ENCODE measurements around the gene GID8.

Gene GID8

DNA sequence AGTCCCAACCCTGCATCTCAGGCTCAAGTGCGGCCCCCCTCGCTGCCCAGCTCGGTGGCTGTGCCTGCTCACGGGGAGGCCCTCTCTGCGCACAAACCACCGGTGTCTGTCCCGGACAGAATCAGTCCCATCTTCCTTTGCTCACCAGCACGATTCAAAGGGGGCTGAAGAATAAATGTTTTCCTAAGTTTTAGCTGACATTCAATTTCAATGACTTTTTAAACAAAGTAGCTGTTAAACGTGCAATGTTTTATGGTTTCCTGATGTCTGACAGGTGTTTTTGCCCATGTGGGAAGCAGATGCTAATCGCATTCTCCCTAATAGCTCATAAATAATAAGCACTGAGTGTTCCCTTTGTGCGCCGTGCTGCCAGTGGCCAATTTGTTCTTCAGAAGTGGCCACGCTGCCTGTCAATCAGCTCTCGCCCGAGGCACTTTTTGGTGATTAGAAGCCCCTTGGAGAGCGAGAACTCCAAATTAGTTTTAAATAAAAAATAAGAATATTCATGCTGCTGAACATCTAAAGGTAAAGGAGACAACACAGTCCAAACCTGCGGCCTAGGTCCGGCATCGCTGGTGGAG lies 42.5 kb downstream of the GID8 start:
- TF ChIP-seq, protein P1, sequence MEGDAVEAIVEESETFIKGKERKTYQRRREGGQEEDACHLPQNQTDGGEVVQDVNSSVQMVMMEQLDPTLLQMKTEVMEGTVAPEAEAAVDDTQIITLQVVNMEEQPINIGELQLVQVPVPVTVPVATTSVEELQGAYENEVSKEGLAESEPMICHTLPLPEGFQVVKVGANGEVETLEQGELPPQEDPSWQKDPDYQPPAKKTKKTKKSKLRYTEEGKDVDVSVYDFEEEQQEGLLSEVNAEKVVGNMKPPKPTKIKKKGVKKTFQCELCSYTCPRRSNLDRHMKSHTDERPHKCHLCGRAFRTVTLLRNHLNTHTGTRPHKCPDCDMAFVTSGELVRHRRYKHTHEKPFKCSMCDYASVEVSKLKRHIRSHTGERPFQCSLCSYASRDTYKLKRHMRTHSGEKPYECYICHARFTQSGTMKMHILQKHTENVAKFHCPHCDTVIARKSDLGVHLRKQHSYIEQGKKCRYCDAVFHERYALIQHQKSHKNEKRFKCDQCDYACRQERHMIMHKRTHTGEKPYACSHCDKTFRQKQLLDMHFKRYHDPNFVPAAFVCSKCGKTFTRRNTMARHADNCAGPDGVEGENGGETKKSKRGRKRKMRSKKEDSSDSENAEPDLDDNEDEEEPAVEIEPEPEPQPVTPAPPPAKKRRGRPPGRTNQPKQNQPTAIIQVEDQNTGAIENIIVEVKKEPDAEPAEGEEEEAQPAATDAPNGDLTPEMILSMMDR (IDR thresholded peaks at IDR 0.05; ENCODE audit: low read depth, low read length) = no peak
- no peak for DNase-seq (ENCODE audit: extremely low read depth, low read depth)

DNA sequence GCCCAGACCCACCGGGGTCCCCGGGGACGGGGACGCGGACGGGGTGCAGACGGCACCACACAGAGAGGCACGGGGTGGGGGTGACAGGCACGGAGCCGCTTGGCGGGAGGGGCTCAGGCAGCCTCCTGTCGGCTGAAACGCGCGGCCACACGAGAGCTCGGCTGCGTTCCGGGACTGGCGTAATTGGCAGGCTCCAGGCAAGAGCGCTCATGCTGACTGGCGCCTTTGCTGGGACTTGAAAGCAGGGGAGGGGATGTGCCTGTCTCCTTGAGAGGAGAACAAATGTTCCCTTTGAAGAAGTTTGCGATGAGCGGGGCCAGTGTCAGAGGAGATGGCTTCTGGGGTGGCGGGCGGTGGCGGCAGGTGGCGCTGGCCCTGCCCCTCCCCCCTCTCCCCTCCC lies 43.0 kb downstream of the GID8 start:
- DNase-seq (ENCODE audit: extremely low read depth, low read depth) = no peak
- TF ChIP-seq, protein P1 (IDR thresholded peaks at IDR 0.05; ENCODE audit: low read depth, low read length) = no peak

DNA sequence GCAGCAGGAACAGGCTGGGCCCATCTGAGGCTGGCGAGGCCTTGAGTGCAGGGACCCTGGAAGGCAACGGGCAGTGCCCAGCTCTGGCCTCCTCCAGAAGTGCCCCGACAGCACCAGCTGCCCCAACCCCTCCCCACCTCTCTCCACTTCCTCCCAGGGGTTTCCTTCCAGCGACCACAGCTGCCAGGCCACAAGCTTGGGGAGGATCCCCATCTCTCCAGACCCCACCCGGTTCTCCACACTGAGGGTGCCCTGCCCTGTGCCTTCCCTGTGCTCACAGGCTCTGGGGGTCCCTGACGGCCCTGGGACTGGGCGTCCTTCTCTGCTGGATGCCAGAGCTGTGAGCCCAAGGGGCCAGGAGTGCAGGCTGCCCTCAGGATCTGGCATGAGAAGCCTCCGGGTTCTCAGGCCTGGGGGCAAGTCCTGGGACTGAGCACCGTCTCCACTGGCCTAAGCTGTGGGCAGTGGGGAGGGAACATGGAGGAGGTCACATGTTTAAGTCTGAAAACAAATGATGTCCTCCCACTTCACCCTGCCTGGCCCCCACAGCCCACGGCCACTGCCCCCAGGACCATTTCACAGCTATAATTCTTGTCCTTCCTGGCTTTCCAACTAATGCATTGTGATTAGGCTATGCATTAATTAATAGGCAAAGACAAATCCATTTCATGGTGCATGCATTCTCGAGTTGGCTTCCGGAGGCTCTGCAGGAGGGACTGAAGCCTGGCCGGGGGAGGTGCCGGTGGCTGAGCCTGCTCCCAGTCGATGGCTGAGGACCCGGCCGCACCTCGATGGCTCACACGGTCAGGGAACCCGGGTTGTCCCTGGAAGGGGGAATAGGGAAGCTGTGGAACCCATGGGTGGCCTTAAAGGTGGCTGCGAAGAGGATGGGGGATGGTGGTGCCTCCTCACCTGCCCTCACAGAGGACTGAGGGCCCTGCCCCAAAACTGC lies 44.5 kb downstream of the GID8 start:
- DNase-seq (ENCODE audit: extremely low read depth, low read depth) = no peak
- TF ChIP-seq, protein P1 (IDR thresholded peaks at IDR 0.05; ENCODE audit: low read depth, low read length) = no peak

DNA sequence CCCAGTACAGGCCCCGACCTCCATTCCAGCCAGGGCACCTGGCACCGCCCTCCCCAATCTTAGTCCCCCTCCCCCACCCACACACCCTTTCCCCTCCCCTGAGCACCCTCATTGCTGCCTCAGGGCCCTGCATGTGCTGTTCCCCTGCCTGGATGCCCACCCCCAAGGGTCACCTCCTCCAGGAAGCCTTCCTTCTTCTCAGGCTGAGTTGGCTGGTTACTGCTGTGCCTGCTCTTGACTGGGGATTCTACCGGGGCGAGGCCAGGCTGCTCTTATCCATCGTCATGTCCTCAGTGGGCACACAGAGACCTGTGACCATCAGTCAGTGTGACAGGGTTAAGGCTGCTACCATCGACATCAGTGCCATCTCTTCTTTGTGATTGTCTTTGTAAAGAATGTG lies 45.3 kb downstream of the GID8 start:
- DNase-seq (ENCODE audit: extremely low read depth, low read depth) = no peak
- TF ChIP-seq, protein P1 (IDR thresholded peaks at IDR 0.05; ENCODE audit: low read depth, low read length) = no peak

DNA sequence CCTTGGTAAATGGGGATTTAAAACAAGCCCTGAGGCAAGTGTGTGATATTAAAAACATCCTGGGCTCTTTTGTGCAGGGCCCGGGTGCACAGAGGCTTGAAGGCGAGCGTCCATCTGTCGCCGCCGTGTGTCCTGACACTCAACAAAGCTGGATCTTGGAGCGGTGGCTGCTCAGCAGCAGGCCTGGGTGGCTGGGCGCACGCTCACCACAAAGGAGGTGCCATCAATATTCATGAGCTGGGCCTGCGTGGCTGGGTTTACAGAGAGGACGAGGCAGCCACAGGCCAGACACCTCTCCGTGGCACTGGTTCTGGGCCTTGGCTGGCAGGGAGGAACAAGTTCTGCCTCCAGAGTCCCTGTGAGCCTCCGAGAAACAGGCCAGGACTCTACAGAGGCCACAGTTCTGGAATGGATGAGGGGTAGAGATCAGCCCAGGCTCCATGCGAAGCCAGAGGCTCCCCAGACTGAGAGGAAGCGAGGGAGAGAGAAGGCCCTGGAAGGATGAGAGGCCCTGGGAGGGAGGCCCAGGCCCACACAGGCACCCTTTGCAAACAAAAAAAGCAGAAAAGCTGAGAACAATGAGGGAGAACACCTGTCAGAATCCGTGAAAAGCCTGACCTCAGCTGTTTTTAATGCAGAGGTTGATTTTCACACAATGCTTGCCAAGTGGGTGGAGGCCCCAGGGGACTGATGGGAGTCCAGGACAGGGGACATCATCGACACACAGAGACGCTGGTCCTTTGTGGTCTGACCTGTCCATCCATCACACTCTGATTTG lies 46.9 kb downstream of the GID8 start:
- TF ChIP-seq, protein P1 (IDR thresholded peaks at IDR 0.05; ENCODE audit: low read depth, low read length) = no peak
- DNase-seq (ENCODE audit: extremely low read depth, low read depth) = no peak

DNA sequence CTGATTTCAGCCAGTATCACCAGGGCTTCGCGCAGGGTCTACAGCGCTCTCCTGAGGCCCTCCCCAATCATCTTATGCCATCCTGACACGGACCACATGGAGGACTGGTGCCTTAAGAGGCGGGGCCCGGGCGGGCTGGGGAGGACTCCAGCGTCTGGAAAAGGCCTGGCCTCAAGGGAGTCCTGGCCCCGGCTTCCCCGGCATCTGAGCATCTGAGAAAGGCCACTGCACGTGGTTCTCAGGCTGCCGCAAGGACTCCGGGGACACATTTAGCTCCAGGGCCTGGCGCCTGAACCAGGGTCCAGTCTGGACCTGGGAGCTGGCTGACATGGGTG lies 47.5 kb downstream of the GID8 start:
- TF ChIP-seq, protein P1 (IDR thresholded peaks at IDR 0.05; ENCODE audit: low read depth, low read length) = no peak
- DNase-seq (ENCODE audit: extremely low read depth, low read depth) = no peak
